HAP-1 (cell line): ENCODE results near the gene TMEM63A.
"Not testable (repeated sequence)": the region's sequence is repeated elsewhere in the genome, so short reads cannot be mapped to it uniquely, and the experiment has no call there.

Source experiments
- DNase-seq, 2 experiments: peaks; one replicate each; pipeline ENCODE4 v3.0.0-alpha.2; 2016 to 2020; ENCODE audit warnings: low spot score in 2 of 2
- H3K27me3 ChIP-seq: fragments of 250-450 bp; sonication (Bioruptor Pico); 2 replicates; pipeline ENCODE4 v1.5.1; 2020; ENCODE audit warnings: low read depth, mild to moderate bottlenecking, moderate library complexity
- H3K36me3 ChIP-seq: fragments of 250-450 bp; sonication (Bioruptor Pico); replicated peaks from 2 replicates; pipeline ENCODE4 v1.5.1; 2020; ENCODE audit warnings: mild to moderate bottlenecking
- H3K4me1 ChIP-seq: fragments of 250-450 bp; sonication (Bioruptor Pico); 2 replicates; pipeline ENCODE4 v1.5.1; 2020; ENCODE audit warnings: mild to moderate bottlenecking
- H3K4me3 ChIP-seq: fragments of 250-450 bp; sonication (Bioruptor Pico); 2 replicates; pipeline ENCODE4 v1.5.1; 2020; ENCODE audit warnings: mild to moderate bottlenecking, moderate library complexity
- H3K9me3 ChIP-seq: fragments of 250-450 bp; sonication (Bioruptor Pico); 2 replicates; pipeline ENCODE4 v1.5.1; 2020; ENCODE audit warnings: mild to moderate bottlenecking, moderate library complexity
- in situ Hi-C: fragments of 300-500 bp; cut with MboI; formaldehyde crosslinking; loops from 3 replicates; pipeline ENCODE4 v1.14.3; 2020; ENCODE audit warnings: low sequenced_read_pairs, inconsistent platforms, mixed read lengths

TMEM63A gene

GRCh38 chr1:225817611-225818061 is 64.5 kb downstream of the TMEM63A start:
- no peak for DNase-seq
- H3K4me3 ChIP-seq: no peak overlapping the region

GRCh38 chr1:225816643-225817538 is 65.3 kb downstream of the TMEM63A start:
- Histone ChIP-seq H3K36me3 (no peaks in the 10 kb centered on the region), H3K4me3 (no peak overlapping the region), H3K27me3 (no peaks in the 10 kb centered on the region), H3K4me1 (peaks cover 3% of the 10 kb centered on the region; the same call in 1 of the 2 replicates), H3K9me3 (no peaks in the 10 kb centered on the region)
- DNase-seq: no peak
- in situ Hi-C loops: no loop called here

More at GRCh38 chr1:225817611-225818061, 64.5 kb downstream of the TMEM63A start:
- peaks cover 3% of the 10 kb centered on the region; the same call in 1 of the 2 replicates for H3K4me1 ChIP-seq
- no peaks in the 10 kb centered on the region for H3K9me3 ChIP-seq
- in situ Hi-C loops: no loop called here
- no peaks in the 10 kb centered on the region for H3K36me3 ChIP-seq
- no peaks in the 10 kb centered on the region for H3K27me3 ChIP-seq

- in situ Hi-C loops: no loop called here
- Histone ChIP-seq H3K36me3 (no peaks in the 10 kb centered on the region), H3K4me3 (no peak overlapping the region), H3K9me3 (no peaks in the 10 kb centered on the region), H3K4me1 (peaks cover 3% of the 10 kb centered on the region; the same call in 1 of the 2 replicates), H3K27me3 (no peaks in the 10 kb centered on the region)
- DNase-seq: no peak
Observed at GRCh38 chr1:225815526-225816178, 66.5 kb downstream of the TMEM63A start.

GRCh38 chr1:225815090-225815489 is 67.1 kb downstream of the TMEM63A start:
- H3K9me3 ChIP-seq, DNase-seq, H3K27me3 ChIP-seq, H3K4me1 ChIP-seq, in situ Hi-C loops, H3K36me3 ChIP-seq, H3K4me3 ChIP-seq: not testable (repeated sequence)

DNA sequence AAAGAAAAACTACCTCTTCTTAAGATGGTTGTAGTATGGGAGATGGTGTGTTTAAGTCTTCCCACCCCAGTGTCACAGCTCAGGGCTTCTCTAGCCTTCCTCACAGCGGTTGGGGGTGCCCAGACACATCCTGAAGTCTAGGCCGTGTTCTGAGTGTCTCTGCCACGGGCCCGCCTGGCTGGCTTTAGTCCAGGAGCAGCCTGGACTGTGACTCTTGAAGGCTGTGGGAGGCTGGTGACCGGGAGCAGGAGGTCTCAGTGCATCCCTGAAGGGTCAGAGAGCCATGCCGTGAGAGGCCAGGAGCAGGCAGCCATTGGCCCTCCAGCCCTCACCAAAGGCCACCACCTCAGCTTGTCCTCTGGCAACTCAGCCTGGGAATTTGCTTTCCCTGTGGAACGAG is 67.8 kb downstream of the TMEM63A start:
- in situ Hi-C loops: no loop called here
- H3K27me3 ChIP-seq: no peaks in the 10 kb centered on the region
- DNase-seq: no peak
- no peaks in the 10 kb centered on the region for H3K36me3 ChIP-seq
- H3K4me3 ChIP-seq: no peak overlapping the region
- no peaks in the 10 kb centered on the region for H3K9me3 ChIP-seq
- peaks cover 3% of the 10 kb centered on the region; the same call in 1 of the 2 replicates for H3K4me1 ChIP-seq

DNA sequence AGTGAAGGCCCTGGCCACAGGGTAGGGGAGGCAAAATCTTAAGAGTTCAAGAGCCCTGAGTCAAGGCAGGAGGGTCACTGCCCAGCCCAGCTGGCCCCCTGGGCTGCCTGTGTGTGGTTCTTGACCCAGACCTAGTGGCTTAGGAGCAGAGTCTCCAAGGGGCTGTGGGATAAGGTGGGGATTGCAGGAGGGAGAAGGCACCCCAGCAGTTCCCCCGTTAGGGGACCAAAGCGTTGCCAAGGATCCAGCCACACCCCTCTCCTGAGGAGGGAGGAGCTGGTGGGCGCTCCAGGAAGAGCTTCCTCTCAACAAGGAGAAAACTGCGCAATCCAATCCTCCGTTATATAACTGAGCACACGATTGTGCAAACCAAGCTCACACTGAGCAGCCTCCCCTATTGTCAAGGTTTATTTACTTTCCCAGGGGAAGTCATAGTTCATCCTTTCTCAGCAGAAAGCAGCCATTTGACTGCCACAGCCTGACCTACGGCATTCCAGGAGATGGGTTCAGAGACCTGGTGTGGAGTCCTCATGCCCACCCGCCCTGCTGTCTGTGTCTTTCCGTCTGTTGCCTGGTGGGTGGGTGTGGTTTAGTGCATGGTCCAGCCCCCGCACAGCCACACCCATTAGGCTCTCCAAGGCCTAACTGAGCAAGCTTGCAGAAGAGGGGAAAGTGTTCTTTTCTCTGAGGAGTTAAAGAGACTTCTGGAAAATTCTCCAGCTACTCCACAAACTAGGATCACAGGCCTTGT is 68.8 kb downstream of the TMEM63A start:
- H3K9me3 ChIP-seq: no peaks in the 10 kb centered on the region
- in situ Hi-C loops: no loop called here
- DNase-seq: peak; percentile 7 to 62
- no peaks in the 10 kb centered on the region for H3K36me3 ChIP-seq
- no peak overlapping the region for H3K4me3 ChIP-seq
- H3K27me3 ChIP-seq: no peaks in the 10 kb centered on the region
- H3K4me1 ChIP-seq: peaks cover under 1% of the 10 kb centered on the region; the same call in 1 of the 2 replicates

GRCh38 chr1:225812488-225813213 is 69.5 kb downstream of the TMEM63A start:
- Histone ChIP-seq H3K27me3 (no peaks in the 10 kb centered on the region), H3K36me3 (no peaks in the 10 kb centered on the region), H3K4me1 (no peaks in the 10 kb centered on the region; the same call in 1 of the 2 replicates), H3K4me3 (no peak overlapping the region), H3K9me3 (no peaks in the 10 kb centered on the region)
- DNase-seq: no peak
- in situ Hi-C loops: no loop called here

GRCh38 chr1:225811622-225812487 is 70.3 kb downstream of the TMEM63A start:
- H3K27me3 ChIP-seq: no peaks in the 10 kb centered on the region
- in situ Hi-C loops: no loop called here
- H3K4me3 ChIP-seq: no peak overlapping the region
- DNase-seq: peak in 1 of 2 experiments; percentile 55
- H3K4me1 ChIP-seq: no peaks in the 10 kb centered on the region; the same call in 1 of the 2 replicates
- H3K36me3 ChIP-seq: no peaks in the 10 kb centered on the region
- no peaks in the 10 kb centered on the region for H3K9me3 ChIP-seq

- H3K4me1 ChIP-seq, H3K9me3 ChIP-seq, H3K27me3 ChIP-seq, in situ Hi-C loops, H3K36me3 ChIP-seq, DNase-seq: not testable (repeated sequence)
- H3K4me3 ChIP-seq: peak overlapping the region; percentile 55
Observed at GRCh38 chr1:225810579-225811538, 71.3 kb downstream of the TMEM63A start.

- H3K4me3 ChIP-seq: peak within 1 kb of the TSS; percentile 55
- in situ Hi-C loops: no loop called here
- no peaks in the 10 kb centered on the region for H3K36me3 ChIP-seq
- no peaks in the 10 kb centered on the region for H3K27me3 ChIP-seq
- DNase-seq: peak; percentile 89 to 94
- no peaks in the 10 kb centered on the region for H3K9me3 ChIP-seq
- H3K4me1 ChIP-seq: no peaks in the 10 kb centered on the region; the same call in 1 of the 2 replicates
Observed at GRCh38 chr1:225809842-225810578, 72.2 kb downstream of the TMEM63A start, which contains the start of gene EPHX1. Gene EPHX1, plus strand, starts transcription at chr1:225810124. Its CDS starts 18,606 bp downstream, at chr1:225828730.

DNA sequence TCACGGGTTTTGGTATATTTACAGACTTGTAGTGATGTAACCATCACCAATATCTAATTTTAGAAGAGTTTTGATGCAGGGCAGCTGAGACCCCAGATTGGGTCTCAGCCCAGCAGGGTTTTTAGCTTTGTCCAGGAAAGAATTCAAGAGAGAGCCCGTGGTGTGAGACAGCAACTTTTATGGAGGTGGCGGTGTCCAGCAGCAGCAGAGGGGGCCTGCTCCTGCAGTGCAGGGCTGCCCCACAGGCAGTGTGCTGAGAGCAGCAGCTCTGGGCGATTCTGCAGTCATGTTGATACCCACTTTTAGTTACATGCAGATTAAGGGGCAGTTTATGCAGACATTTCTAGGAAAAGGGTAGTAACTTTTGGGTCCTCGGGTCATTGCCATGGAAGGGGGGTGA is 74.0 kb downstream of the TMEM63A start:
- H3K36me3 ChIP-seq: no peaks in the 10 kb centered on the region
- DNase-seq: no peak
- no peaks in the 10 kb centered on the region for H3K27me3 ChIP-seq
- no peaks in the 10 kb centered on the region for H3K9me3 ChIP-seq
- H3K4me1 ChIP-seq: no peaks in the 10 kb centered on the region; the same call in 1 of the 2 replicates
- in situ Hi-C loops: no loop called here
- no peak overlapping the region for H3K4me3 ChIP-seq
